GM18861 (cell line): ENCODE results near the gene FMOD.
"Not testable (repeated sequence)": the region's sequence is repeated elsewhere in the genome, so short reads cannot be mapped to it uniquely, and the experiment has no call there.

Source experiments
- ATAC-seq: cut with Tn5 transposase; IDR thresholded peaks from one replicate; pipeline ENCODE4 v1.9.1; 2021; ENCODE audit not compliant: unreplicated experiment

The FMOD gene

GRCh38 chr1:203306965-203307541 lies 43.9 kb downstream of the FMOD start:
- ATAC-seq: no peak

- no peak for ATAC-seq
Observed at GRCh38 chr1:203306089-203306964, 44.6 kb downstream of the FMOD start.

GRCh38 chr1:203305809-203306088 lies 45.2 kb downstream of the FMOD start:
- no peak for ATAC-seq

- ATAC-seq: peak; percentile 58
Observed at GRCh38 chr1:203304919-203305808, 45.8 kb downstream of the FMOD start, which contains the start of gene BTG2. Gene BTG2 (plus strand): TSS chr1:203305519. CDS start chr1:203305607, 88 bp downstream.

- no peak for ATAC-seq
Observed at GRCh38 chr1:203304391-203304918, 46.5 kb downstream of the FMOD start.

DNA sequence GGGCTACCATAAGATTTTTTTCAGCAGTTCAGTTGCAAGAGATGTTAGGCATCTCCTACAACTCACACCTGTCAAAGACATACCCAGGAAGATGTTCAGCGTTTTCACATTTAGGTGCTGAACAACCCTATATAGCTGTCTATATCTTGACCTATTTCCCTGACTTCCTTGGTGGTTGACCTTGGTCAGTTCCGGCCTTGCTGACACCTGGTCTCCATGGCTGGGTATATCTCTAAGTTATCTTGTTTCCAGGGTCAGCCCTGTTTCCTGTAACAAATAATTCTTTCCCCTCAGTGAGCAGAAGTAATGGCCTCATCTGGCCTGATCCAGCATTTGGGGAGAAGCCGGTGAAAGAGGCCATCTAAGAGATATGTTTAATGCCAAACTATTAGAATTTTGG lies 48.0 kb downstream of the FMOD start:
- no peak for ATAC-seq

DNA sequence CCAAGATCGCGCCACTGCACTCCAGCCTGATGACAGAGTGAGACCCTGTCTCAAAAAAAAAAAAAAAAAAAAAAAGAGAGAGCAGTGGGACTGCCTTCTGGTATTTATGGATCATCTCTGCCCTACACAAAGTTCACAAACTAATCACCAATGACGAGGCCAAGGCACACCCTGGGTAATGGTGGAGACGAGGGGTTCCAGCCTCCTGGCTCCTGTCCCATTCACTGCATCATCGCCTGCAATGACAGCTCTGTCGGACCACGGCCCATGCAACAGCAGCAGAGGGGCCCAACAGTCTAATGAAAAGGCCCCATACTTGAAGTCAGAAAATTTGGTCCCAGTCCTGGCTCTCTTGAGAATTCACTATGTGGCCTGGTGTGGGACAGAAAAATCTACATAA lies 48.5 kb downstream of the FMOD start:
- no peak for ATAC-seq

GRCh38 chr1:203301331-203301668 lies 49.6 kb downstream of the FMOD start:
- no peak for ATAC-seq

GRCh38 chr1:203300441-203301330 lies 50.2 kb downstream of the FMOD start:
- ATAC-seq: no peak

DNA sequence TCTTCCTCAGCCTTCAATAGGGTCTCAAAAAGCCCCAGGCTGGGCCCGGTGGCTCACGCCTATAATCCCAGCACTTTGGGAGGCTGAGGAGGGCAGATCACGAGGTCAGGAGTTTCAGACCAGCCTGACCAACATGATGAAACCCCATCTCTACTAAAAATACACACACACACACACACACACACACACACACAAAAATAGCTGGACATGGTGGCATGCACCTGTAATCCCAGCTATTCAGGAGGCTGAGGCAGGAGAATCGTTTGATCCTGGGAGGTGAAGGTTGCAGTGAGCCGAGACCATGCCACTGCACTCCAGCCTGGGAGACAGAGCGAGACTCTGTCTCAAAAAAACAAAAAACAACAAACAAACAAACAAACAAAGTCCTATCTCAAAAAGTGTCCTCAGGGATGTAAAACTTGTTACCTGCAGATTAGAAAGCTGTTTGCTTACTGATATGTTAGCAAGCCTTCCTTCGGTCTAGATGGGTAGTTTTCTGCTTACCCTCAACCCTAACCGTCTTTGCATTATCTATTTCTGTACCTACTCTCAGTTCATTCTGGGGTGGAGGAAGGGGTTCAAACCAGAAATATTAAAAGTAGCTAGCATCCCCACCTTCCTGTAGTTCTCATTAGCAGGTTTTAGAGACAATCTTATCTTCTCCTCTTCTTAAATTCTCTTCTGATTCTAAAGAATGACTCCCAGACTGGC lies 51.0 kb downstream of the FMOD start:
- not testable (repeated sequence) for ATAC-seq

- ATAC-seq: peak; percentile 45
Observed at GRCh38 chr1:203299169-203299568, 51.8 kb downstream of the FMOD start.

DNA sequence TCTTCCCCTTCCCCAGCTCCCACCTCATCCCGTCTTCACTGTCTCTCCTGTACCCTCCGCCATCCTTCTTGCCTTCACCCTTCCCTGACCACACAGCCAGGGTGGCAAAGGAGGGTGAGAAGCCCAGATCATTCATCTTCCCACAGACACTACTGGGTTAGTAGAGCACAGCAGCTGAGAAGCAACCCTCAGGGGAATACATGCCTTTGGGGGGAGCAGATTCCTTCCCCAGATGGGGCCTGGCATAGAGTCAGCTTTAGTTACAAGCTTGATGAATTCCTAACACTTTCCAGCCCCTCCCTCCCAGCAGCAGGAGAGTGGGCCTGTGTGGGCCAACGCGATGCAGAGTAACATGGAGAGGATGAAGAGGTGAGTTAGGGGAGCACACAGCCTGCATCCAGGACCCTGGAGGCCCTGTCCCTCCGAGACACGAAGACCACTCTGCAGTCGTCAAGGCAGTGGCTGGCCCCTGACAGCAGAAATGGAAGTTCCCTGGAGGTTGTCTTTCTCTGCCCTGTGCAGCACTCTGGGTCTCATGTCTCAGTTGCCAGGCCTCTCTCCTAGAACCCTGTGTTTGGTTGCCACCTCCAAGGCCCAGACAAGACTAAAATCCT lies 54.4 kb downstream of the FMOD start:
- no peak for ATAC-seq

GRCh38 chr1:203295796-203296195 lies 55.1 kb downstream of the FMOD start:
- ATAC-seq: no peak

GRCh38 chr1:203291201-203292096 lies 59.5 kb downstream of the FMOD start:
- ATAC-seq: no peak
